Measurements from ENCODE around the gene MAD1L1. TPM values are rescaled to one million over a fixed set of nuclear protein-coding genes. Genes with fewer than 3 reads are reported as not detected.

The MAD1L1 gene
- total and polyA plus RNA-seq, 4 donors, result 12.8 to 20.7 (median 16.5) TPM

- TF ChIP-seq, protein P1, sequence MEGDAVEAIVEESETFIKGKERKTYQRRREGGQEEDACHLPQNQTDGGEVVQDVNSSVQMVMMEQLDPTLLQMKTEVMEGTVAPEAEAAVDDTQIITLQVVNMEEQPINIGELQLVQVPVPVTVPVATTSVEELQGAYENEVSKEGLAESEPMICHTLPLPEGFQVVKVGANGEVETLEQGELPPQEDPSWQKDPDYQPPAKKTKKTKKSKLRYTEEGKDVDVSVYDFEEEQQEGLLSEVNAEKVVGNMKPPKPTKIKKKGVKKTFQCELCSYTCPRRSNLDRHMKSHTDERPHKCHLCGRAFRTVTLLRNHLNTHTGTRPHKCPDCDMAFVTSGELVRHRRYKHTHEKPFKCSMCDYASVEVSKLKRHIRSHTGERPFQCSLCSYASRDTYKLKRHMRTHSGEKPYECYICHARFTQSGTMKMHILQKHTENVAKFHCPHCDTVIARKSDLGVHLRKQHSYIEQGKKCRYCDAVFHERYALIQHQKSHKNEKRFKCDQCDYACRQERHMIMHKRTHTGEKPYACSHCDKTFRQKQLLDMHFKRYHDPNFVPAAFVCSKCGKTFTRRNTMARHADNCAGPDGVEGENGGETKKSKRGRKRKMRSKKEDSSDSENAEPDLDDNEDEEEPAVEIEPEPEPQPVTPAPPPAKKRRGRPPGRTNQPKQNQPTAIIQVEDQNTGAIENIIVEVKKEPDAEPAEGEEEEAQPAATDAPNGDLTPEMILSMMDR (IDR thresholded peaks at IDR 0.05; ENCODE audit: low read depth, low read length, missing input control), result no peak
- TF ChIP-seq TAF1 (conservative IDR thresholded peaks at IDR 0.05), result no peak
These were observed 431.8 kb downstream of the MAD1L1 start (continued) for GRCh38 chr7:1800902-1801301.

- WGBS, result 77% methylated on average over 3 of the region's 3 CpGs
- no peak for TF ChIP-seq FOXA2 (IDR thresholded peaks at IDR 0.05)
- no peak for TF ChIP-seq HNF4G (IDR thresholded peaks at IDR 0.05)
- TF ChIP-seq YY1 (IDR thresholded peaks at IDR 0.05), result no peak
- TF ChIP-seq RXRA (IDR thresholded peaks at IDR 0.05), result no peak
- TF ChIP-seq, protein P2, sequence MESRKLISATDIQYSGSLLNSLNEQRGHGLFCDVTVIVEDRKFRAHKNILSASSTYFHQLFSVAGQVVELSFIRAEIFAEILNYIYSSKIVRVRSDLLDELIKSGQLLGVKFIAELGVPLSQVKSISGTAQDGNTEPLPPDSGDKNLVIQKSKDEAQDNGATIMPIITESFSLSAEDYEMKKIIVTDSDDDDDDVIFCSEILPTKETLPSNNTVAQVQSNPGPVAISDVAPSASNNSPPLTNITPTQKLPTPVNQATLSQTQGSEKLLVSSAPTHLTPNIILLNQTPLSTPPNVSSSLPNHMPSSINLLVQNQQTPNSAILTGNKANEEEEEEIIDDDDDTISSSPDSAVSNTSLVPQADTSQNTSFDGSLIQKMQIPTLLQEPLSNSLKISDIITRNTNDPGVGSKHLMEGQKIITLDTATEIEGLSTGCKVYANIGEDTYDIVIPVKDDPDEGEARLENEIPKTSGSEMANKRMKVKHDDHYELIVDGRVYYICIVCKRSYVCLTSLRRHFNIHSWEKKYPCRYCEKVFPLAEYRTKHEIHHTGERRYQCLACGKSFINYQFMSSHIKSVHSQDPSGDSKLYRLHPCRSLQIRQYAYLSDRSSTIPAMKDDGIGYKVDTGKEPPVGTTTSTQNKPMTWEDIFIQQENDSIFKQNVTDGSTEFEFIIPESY (IDR thresholded peaks at IDR 0.05), result no peak
- TF ChIP-seq RAD21 (IDR thresholded peaks at IDR 0.05), result no peak
- no peak for TF ChIP-seq FOXA1 (IDR thresholded peaks at IDR 0.05)
- no peak for TF ChIP-seq TAF1 (conservative IDR thresholded peaks at IDR 0.05)
- no peak for TF ChIP-seq REST (IDR thresholded peaks at IDR 0.05)
- TF ChIP-seq, protein P3, sequence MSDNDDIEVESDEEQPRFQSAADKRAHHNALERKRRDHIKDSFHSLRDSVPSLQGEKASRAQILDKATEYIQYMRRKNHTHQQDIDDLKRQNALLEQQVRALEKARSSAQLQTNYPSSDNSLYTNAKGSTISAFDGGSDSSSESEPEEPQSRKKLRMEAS (IDR thresholded peaks at IDR 0.05), result no peak
- no peak for TF ChIP-seq GABPA (IDR thresholded peaks at IDR 0.05 in 1 of 2, conservative IDR thresholded peaks at IDR 0.05 in 1 of 2)
- TF ChIP-seq EGR1 (IDR thresholded peaks at IDR 0.05; ENCODE audit: low read depth in 2 of 2), result no peak
- no peak for TF ChIP-seq ATF3 (IDR thresholded peaks at IDR 0.05)
- no peak for TF ChIP-seq HNF4A (conservative IDR thresholded peaks at IDR 0.05)
- TF ChIP-seq JUND (IDR thresholded peaks at IDR 0.05), result no peak
- TF ChIP-seq, protein P1 (IDR thresholded peaks at IDR 0.05; ENCODE audit: low read depth, low read length, missing input control), result no peak
- TF ChIP-seq SP1 (IDR thresholded peaks at IDR 0.05), result no peak
- no peak for TF ChIP-seq NR2F2 (IDR thresholded peaks at IDR 0.05)
- H3K9me3 ChIP-seq (ENCODE audit: control insufficient read depth in 4 of 4, low read length in 3 of 4), result peaks cover 0 to 12% (median 5%) of the 10 kb centered on the region in 4 donors
- H3K27me3 ChIP-seq (ENCODE audit: control insufficient read depth in 4 of 4, insufficient read depth in 4 of 4, low read length in 3 of 4), result no peaks in the 10 kb centered on the region
- H3K4me1 ChIP-seq (ENCODE audit: control insufficient read depth in 4 of 4, insufficient read depth in 4 of 4, low read length in 3 of 4), result no peaks in the 10 kb centered on the region
- H3K4me3 ChIP-seq (ENCODE audit: low read depth in 1 of 3, low read length in 3 of 3), result no peak overlapping the region
- H3K27ac ChIP-seq (ENCODE audit: low read depth in 1 of 2, low read length in 2 of 2), result no peak overlapping the region
- H3K9ac ChIP-seq (ENCODE audit: low read depth in 1 of 2, low read length in 2 of 2), result no peak overlapping the region
- H3K36me3 ChIP-seq (ENCODE audit: control insufficient read depth in 4 of 4, insufficient read depth in 3 of 4, low read depth in 1 of 4, low read length in 3 of 4), result no peaks in the 10 kb centered on the region
- DNase-seq (ENCODE audit: low spot score), result no peak
These were observed 434.6 kb downstream of the MAD1L1 start for GRCh38 chr7:1798191-1798590.
